Right lobe of liver (tissue), 6 donors: ENCODE results near the gene TH. TPM values are rescaled to one million over a fixed set of nuclear protein-coding genes. Genes with fewer than 3 reads are reported as not detected.

Source experiments
- ATAC-seq, 4 donors: fragments of 200-7000 bp; cut with Tn5 transposase; one replicate each; pipeline ENCODE4 v1.9.1; 2020; ENCODE audit warnings: mild to moderate bottlenecking in 4 of 4, moderate library complexity in 4 of 4
- DNase-seq, 3 donors: peaks; one replicate each; pipeline ENCODE4 v3.0.0-alpha.2; 2020
- H3K27ac ChIP-seq, 3 donors: fragments of 200-600 bp; one replicate each; pipeline ENCODE4 v1.8.0; 2022
- H3K27me3 ChIP-seq, 2 donors: fragments of 200-600 bp; one replicate each; pipeline ENCODE4 v1.8.0; 2022
- H3K36me3 ChIP-seq, 4 donors: fragments of 200-600 bp; sonication (generic) in 1 of 4; one replicate each; pipeline versions ENCODE4 v1.5.1 to v1.8.0; 2017 to 2022; ENCODE audit warnings: control low read depth in 1 of 4
- H3K4me1 ChIP-seq, 4 donors: fragments of 200-600 bp; sonication (generic) in 1 of 4; one replicate each; pipeline versions ENCODE4 v1.5.1 to v1.8.0; 2017 to 2022; ENCODE audit warnings: control low read depth in 1 of 4
- H3K4me3 ChIP-seq, 3 donors: fragments of 200-600 bp; one replicate each; pipeline ENCODE4 v1.8.0; 2022
- H3K9me3 ChIP-seq, 4 donors: fragments of 200-600 bp; sonication (generic) in 1 of 4; one replicate each; pipeline versions ENCODE4 v1.5.1 to v1.8.0; 2017 to 2022; ENCODE audit warnings: control low read depth in 1 of 4
- CTCF ChIP-seq, 4 donors: fragments of 200-600 bp in 3 of 4; fragments of 450-650 bp in 1 of 4; IDR thresholded peaks; one replicate each; pipeline versions ENCODE4 v1.5.1 to v1.8.0; 2016 to 2022; ENCODE audit warnings: antibody characterized with exemption in 4 of 4, mild to moderate bottlenecking in 2 of 4
- POLR2A ChIP-seq: fragments of 450-650 bp; IDR thresholded peaks from one replicate; pipeline ENCODE4 v1.6.1; 2017; ENCODE audit warnings: antibody characterized with exemption, mild to moderate bottlenecking
- WGBS: methylation state at CpG from one replicate; pipeline ENCODE4 v1.1.6; 2018; ENCODE audit warnings: low coverage, low lambda C conversion rate; ENCODE audit not compliant: insufficient coverage; ENCODE audit errors: missing lambda C conversion rate; 5-methylcytosine and 5-hydroxymethylcytosine counted together
- intact Hi-C, 2 donors: fragments of 100-400 bp; cut with DNase I; formaldehyde crosslinking; loops; one replicate each; pipeline versions ENCODE4 v1.11.2 to v1.14.1; 2022
- total RNA-seq, 6 experiments: library from RNA; depleted of rRNA in 2 of 6; stranded (reverse); fragments of >200 nt in 2 of 6; fragmentation: NEBNext Ultra II Directional in 3 of 6; extraction: Animal tissue kit (Norgen Biotek cat#: 25700) in 3 of 6; gene quantifications; one replicate each; pipeline versions ENCODE4 v1.1.0 to v1.2.4, GENCODE V29; 2016 to 2023
- donor health status: DM: no; HTN: yes; CAD: no.
- donor health status: DM: no; HTN: no; CAD: no.
- donor health status: DM: no; HTN: no; CAD: no.
- donor health status: DM: no; HTN: yes; CAD: no.
- donor health status: DM: no; HTN: yes; CAD: no.

The TH gene
- total RNA-seq, 6 experiments from 2014 or later = 0.51 to 0.64 TPM; not detected in 4

DNA sequence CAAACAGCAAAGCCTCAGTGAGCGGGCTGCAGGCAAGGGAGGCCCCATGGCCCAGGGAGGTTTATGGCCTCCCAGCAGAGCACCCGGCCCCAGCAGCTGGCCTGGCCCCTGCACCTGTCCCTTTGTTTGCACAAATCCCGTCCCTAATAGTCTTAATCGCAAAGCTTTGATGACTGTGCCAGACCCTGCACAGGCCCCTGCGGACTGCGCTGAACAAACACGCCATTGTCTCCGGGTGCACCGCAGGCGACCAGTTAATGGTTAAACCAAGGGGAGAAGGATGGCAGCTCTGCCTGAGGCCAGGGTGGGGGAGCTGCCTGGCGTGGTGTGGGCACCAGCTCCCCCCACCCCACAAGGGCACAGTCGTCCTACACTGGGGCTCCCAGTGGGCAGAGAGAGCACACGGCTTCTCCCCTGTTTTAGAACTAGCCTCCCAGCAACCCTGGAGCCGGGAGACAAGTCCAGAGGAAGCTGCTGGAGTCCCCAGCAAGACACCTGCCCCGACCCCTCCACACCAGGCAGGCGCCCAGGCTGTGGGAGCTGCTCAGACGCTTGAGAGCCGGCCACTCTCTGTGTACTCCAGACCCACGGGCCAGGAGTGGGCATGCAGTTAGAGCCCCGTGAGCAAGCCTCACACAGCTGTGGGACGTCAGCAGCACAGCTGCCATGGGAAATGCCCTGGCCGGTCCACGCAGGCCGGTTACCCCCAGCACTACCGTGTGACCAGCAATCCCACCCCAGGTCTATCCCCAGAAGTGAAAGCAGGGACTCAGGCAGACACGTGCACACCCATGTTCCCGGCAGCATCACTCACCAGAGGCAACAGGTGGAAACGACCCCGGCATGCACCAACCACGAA, 39.7 kb upstream of the TH start:
- Histone ChIP-seq H3K9me3 (no peaks in the 10 kb centered on the region), H3K36me3 (no peaks in the 10 kb centered on the region), H3K27me3 (no peaks in the 10 kb centered on the region), H3K4me3 (no peak overlapping the region), H3K27ac (no peak overlapping the region), H3K4me1 (no peaks in the 10 kb centered on the region)
- ATAC-seq (peak in 2 of 4 donors; percentile 33 to 55), DNase-seq (peak; percentile 6 to 51 (median 45))
- intact Hi-C loops = no loop called here
- TF ChIP-seq CTCF (IDR thresholded peaks at IDR 0.05) = no peak
- no peak for TF ChIP-seq POLR2A
- 53% methylated on average over 11 of the region's 30 CpGs for WGBS

GRCh38 chr11:2210366-2211112, 38.9 kb upstream of the TH start:
- TF ChIP-seq POLR2A (no peak), CTCF (IDR thresholded peaks at IDR 0.05) (no peak)
- ATAC-seq (no peak), DNase-seq (peak in 2 of 3 donors; percentile 7 to 42)
- H3K4me1 ChIP-seq = no peaks in the 10 kb centered on the region
- H3K27ac ChIP-seq = no peak overlapping the region
- no peaks in the 10 kb centered on the region for H3K36me3 ChIP-seq
- H3K4me3 ChIP-seq = no peak overlapping the region
- H3K9me3 ChIP-seq = no peaks in the 10 kb centered on the region
- WGBS = no CpG with 5 or more reads among the region's 16 CpGs
- H3K27me3 ChIP-seq = no peaks in the 10 kb centered on the region
- intact Hi-C loops = no loop called here

- no peak overlapping the region for H3K27ac ChIP-seq
- H3K9me3 ChIP-seq = no peaks in the 10 kb centered on the region
- intact Hi-C loops = loop anchor here in 1 of 2 donors (10.0 kb wide), 1 partner anchor 315 kb away; no protein-coding TSS in a partner anchor
- H3K36me3 ChIP-seq = no peaks in the 10 kb centered on the region
- DNase-seq = peak in 2 of 3 donors; percentile 8 to 36
- no CpG with 5 or more reads among the region's 12 CpGs for WGBS
- no peak for TF ChIP-seq POLR2A
- no peak for TF ChIP-seq CTCF (IDR thresholded peaks at IDR 0.05)
- no peaks in the 10 kb centered on the region for H3K27me3 ChIP-seq
- ATAC-seq = no peak
- H3K4me3 ChIP-seq = no peak overlapping the region
- H3K4me1 ChIP-seq = no peaks in the 10 kb centered on the region
Observed at GRCh38 chr11:2209900-2210321, 38.3 kb upstream of the TH start.

DNA sequence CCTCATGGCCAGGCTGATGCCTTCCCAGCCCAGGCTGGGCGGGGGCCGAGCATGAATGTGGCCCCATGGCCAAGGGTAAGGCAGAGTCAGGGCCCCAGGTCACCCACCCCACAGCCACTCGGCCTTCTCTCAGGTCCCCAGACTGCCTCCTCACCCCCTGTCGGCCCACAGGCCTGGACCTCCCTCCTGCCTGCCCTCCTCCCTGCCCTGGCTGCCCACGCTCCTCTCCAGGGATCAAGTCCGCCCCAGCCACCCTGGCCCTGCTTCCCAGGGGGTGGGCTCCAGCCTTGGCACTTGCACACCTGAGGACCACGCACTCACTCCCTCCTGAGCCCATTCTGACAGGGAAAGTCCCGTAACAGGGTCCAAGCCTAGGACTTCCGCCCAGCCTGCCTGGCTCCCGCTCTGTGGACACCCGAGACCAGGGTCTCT, 37.8 kb upstream of the TH start:
- intact Hi-C loops = loop anchor here in 1 of 2 donors (10.0 kb wide), 1 partner anchor 315 kb away; no protein-coding TSS in a partner anchor
- no peak overlapping the region for H3K4me3 ChIP-seq
- WGBS = 68% methylated on average over 5 of the region's 11 CpGs
- peak in 2 of 3 donors; percentile 18 to 42 for DNase-seq
- H3K27me3 ChIP-seq = no peaks in the 10 kb centered on the region
- no peak for ATAC-seq
- no peak overlapping the region for H3K27ac ChIP-seq
- no peaks in the 10 kb centered on the region for H3K9me3 ChIP-seq
- TF ChIP-seq POLR2A = no peak
- no peak for TF ChIP-seq CTCF (IDR thresholded peaks at IDR 0.05)
- no peaks in the 10 kb centered on the region for H3K4me1 ChIP-seq
- H3K36me3 ChIP-seq = no peaks in the 10 kb centered on the region
